Measurements from ENCODE around the gene NRXN3. TPM values are rescaled to one million over a fixed set of nuclear protein-coding genes. Genes with fewer than 3 reads are reported as not detected.
A peak's percentile ranks its signal among the peaks of the same experiment; 100 is the strongest.

NRXN3 gene
- total and polyA plus RNA-seq, 2 donors (not counting 1 experiment from before 2014, with no cell fraction given), result 0.83 to 34.6 TPM

DNA sequence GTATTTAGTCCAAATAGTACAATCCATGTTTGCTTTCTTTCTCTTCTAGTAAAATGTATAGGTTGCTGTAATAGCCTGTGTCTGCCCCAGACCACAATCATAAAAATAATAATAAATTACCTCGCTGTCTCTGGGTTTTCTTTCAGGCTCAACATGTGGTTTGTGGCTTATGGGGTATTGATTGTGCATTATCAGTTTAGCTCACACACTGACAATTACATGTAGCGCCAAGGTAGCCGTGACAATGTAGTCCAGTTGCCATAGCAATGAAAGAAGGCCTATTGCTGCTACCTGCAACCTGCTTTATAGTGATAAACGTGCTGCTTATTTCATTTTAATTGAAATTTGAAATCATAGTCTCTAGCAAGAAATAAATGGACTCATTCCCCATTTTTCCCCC, 1009.8 kb downstream of the NRXN3 start:
- no peaks in the 10 kb centered on the region for H3K27me3 ChIP-seq (ENCODE audit: control insufficient read depth, insufficient read depth, low read length)
- H3K79me2 ChIP-seq (ENCODE audit: control insufficient read depth, insufficient read depth, low read length), result no peaks in the 10 kb centered on the region
- H3K4me3 ChIP-seq (replicated peaks in 1 of 4; ENCODE audit: control extremely low read depth in 1 of 4, insufficient read depth in 1 of 4, low read depth in 3 of 4, low read length in 4 of 4), result no peak overlapping the region
- no peaks in the 10 kb centered on the region for H3K4me1 ChIP-seq (ENCODE audit: control insufficient read depth, extremely low read depth, insufficient read depth, low read length)
- no peak overlapping the region for H3K27ac ChIP-seq (ENCODE audit: insufficient read depth, low read length)
- H3K9me3 ChIP-seq (ENCODE audit: control insufficient read depth, insufficient read depth, low read depth, low read length), result no peaks in the 10 kb centered on the region
- DNase-seq (ENCODE audit: low read depth in 2 of 2), result no peak
- H3K9ac ChIP-seq (ENCODE audit: insufficient read depth, low read length), result no peak overlapping the region
- no peak for TF ChIP-seq EZH2 (IDR thresholded peaks at IDR 0.05; ENCODE audit: low read length, missing control alignments)
- TF ChIP-seq, protein P1, sequence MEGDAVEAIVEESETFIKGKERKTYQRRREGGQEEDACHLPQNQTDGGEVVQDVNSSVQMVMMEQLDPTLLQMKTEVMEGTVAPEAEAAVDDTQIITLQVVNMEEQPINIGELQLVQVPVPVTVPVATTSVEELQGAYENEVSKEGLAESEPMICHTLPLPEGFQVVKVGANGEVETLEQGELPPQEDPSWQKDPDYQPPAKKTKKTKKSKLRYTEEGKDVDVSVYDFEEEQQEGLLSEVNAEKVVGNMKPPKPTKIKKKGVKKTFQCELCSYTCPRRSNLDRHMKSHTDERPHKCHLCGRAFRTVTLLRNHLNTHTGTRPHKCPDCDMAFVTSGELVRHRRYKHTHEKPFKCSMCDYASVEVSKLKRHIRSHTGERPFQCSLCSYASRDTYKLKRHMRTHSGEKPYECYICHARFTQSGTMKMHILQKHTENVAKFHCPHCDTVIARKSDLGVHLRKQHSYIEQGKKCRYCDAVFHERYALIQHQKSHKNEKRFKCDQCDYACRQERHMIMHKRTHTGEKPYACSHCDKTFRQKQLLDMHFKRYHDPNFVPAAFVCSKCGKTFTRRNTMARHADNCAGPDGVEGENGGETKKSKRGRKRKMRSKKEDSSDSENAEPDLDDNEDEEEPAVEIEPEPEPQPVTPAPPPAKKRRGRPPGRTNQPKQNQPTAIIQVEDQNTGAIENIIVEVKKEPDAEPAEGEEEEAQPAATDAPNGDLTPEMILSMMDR (conservative IDR thresholded peaks at IDR 0.05 in 1 of 2, IDR thresholded peaks at IDR 0.05 in 1 of 2; ENCODE audit: low read depth in 1 of 2, low read length in 2 of 2), result no peak
- H2AFZ ChIP-seq (ENCODE audit: low read length), result no peak overlapping the region
- no peaks in the 10 kb centered on the region for H3K36me3 ChIP-seq (ENCODE audit: control insufficient read depth, insufficient read depth, low read length)
- H4K20me1 ChIP-seq (ENCODE audit: control insufficient read depth, extremely low read depth, insufficient read depth, low read length), result no peaks in the 10 kb centered on the region
- H3K4me2 ChIP-seq (ENCODE audit: extremely low read depth, insufficient read depth, low read length), result no peak overlapping the region

DNA sequence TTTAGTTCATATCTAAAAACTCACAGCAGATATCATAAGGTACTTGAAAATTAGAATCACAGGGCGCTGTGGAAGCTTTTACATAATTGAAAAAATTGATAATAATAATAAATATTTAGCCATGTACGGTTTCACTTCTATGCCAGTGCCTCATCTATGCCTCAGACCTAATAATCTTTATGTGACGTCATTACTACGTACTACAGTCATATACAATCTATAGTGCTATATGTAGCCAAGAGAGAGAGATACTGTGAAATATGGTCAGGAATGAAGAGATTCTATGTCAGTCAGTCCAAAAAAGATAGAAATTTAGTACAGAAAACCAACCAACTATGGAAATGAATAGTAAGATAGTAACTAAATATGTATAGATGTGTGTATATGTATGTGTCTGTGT, 1010.5 kb downstream of the NRXN3 start:
- Histone ChIP-seq H3K27ac (ENCODE audit: insufficient read depth, low read length) (no peak overlapping the region), H2AFZ (ENCODE audit: low read length) (no peak overlapping the region), H3K27me3 (ENCODE audit: control insufficient read depth, insufficient read depth, low read length) (no peaks in the 10 kb centered on the region), H3K4me2 (ENCODE audit: extremely low read depth, insufficient read depth, low read length) (no peak overlapping the region), H3K4me1 (ENCODE audit: control insufficient read depth, extremely low read depth, insufficient read depth, low read length) (no peaks in the 10 kb centered on the region), H3K79me2 (ENCODE audit: control insufficient read depth, insufficient read depth, low read length) (no peaks in the 10 kb centered on the region), H3K9me3 (ENCODE audit: control insufficient read depth, insufficient read depth, low read depth, low read length) (no peaks in the 10 kb centered on the region), H3K4me3 (replicated peaks in 1 of 4; ENCODE audit: control extremely low read depth in 1 of 4, insufficient read depth in 1 of 4, low read depth in 3 of 4, low read length in 4 of 4) (no peak overlapping the region), H4K20me1 (ENCODE audit: control insufficient read depth, extremely low read depth, insufficient read depth, low read length) (no peaks in the 10 kb centered on the region), H3K9ac (ENCODE audit: insufficient read depth, low read length) (no peak overlapping the region), H3K36me3 (ENCODE audit: control insufficient read depth, insufficient read depth, low read length) (no peaks in the 10 kb centered on the region)
- no peak for DNase-seq (ENCODE audit: low read depth in 2 of 2)
- TF ChIP-seq, protein P1 (conservative IDR thresholded peaks at IDR 0.05 in 1 of 2, IDR thresholded peaks at IDR 0.05 in 1 of 2; ENCODE audit: low read depth in 1 of 2, low read length in 2 of 2), result no peak
- no peak for TF ChIP-seq EZH2 (IDR thresholded peaks at IDR 0.05; ENCODE audit: low read length, missing control alignments)

DNA sequence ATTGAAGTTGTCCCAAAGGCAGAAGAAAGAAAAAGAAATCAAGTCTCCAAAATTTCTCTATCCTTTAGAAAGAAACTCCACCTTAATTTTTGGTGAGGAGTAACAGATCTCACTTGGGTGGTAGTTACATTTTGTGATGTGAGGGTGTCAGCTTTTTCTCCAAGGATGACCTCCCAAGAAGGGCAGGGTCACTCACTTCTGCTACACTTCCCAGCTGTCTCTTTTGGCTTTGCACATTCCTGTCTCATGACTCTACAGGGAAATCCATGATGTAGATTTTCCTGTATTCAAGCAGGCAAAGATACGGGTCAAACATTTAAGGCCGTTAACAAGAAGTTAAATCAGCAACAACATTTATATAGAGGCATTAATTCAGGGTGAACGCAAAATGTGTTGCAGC, 1016.4 kb downstream of the NRXN3 start:
- no peaks in the 10 kb centered on the region for H3K79me2 ChIP-seq (ENCODE audit: control insufficient read depth, insufficient read depth, low read length)
- H2AFZ ChIP-seq (ENCODE audit: low read length), result no peak overlapping the region
- peak; percentile 41 to 55 for DNase-seq (ENCODE audit: low read depth in 2 of 2)
- no peaks in the 10 kb centered on the region for H3K4me1 ChIP-seq (ENCODE audit: control insufficient read depth, extremely low read depth, insufficient read depth, low read length)
- H3K27me3 ChIP-seq (ENCODE audit: control insufficient read depth, insufficient read depth, low read length), result no peaks in the 10 kb centered on the region
- no peak overlapping the region for H3K9ac ChIP-seq (ENCODE audit: insufficient read depth, low read length)
- no peak overlapping the region for H3K4me3 ChIP-seq (replicated peaks in 1 of 4; ENCODE audit: control extremely low read depth in 1 of 4, insufficient read depth in 1 of 4, low read depth in 3 of 4, low read length in 4 of 4)
- H3K9me3 ChIP-seq (ENCODE audit: control insufficient read depth, insufficient read depth, low read depth, low read length), result no peaks in the 10 kb centered on the region
- H3K27ac ChIP-seq (ENCODE audit: insufficient read depth, low read length), result no peak overlapping the region
- TF ChIP-seq EZH2 (IDR thresholded peaks at IDR 0.05; ENCODE audit: low read length, missing control alignments), result no peak
- TF ChIP-seq, protein P1 (conservative IDR thresholded peaks at IDR 0.05 in 1 of 2, IDR thresholded peaks at IDR 0.05 in 1 of 2; ENCODE audit: low read depth in 1 of 2, low read length in 2 of 2), result no peak
- H4K20me1 ChIP-seq (ENCODE audit: control insufficient read depth, extremely low read depth, insufficient read depth, low read length), result no peaks in the 10 kb centered on the region
- no peaks in the 10 kb centered on the region for H3K36me3 ChIP-seq (ENCODE audit: control insufficient read depth, insufficient read depth, low read length)
- H3K4me2 ChIP-seq (ENCODE audit: extremely low read depth, insufficient read depth, low read length), result no peak overlapping the region

Measured in fibroblast of lung (primary cell).